K562 (cell line): ENCODE results near the gene CACNA1C. TPM values are rescaled to one million over a fixed set of nuclear protein-coding genes. Genes with fewer than 3 reads are reported as not detected.
A peak's percentile ranks its signal among the peaks of the same experiment; 100 is the strongest.

Source experiments
- ATAC-seq: fragments of 200-7000 bp; cut with Tn5 transposase; 3 replicates; pipeline ENCODE4 v1.9.1; 2020; ENCODE audit warnings: moderate library complexity
- BruUV-seq: library from RNA; stranded (reverse); fragments of 400-500 nt; replicated peaks from 2 replicates; lab custom pipeline; 2021; lab: Mats Ljungman, UMichigan
- CTCF ChIA-PET: fragments of 300-600 bp; formaldehyde crosslinking; extraction: SDS; loops from one replicate; lab custom pipeline; 2021; ENCODE audit warnings: low intra/inter-chr PET ratio; lab: Yijun Ruan, JAX
- POLR2A ChIA-PET: fragments of 300-600, 350-650 bp; sonication (Branson Sonifier 250); formaldehyde crosslinking; extraction: SDS; loops from one replicate; lab custom pipeline; 2021; ENCODE audit warnings: antibody characterized with exemption, inconsistent platforms; lab: Yijun Ruan, JAX
- DNase-seq, 4 experiments: peaks; one replicate each; pipeline versions ENCODE4 v3.0.0 to v3.0.0-alpha.2; 2011 to 2018; ENCODE audit warnings: low spot score in 3 of 4, mixed read lengths in 3 of 4; ENCODE audit errors: extremely low read depth in 1 of 4
- FAIRE-seq: peaks from 2 replicates; lab custom pipeline; 2011; peaks lifted over from hg19 to GRCh38; lab: Jason Lieb, UNC
- H2AFZ ChIP-seq: 2 replicates; pipeline ENCODE4 v1.6.0; 2011; ENCODE audit warnings: low read depth, low read length, control low read depth, inconsistent platforms
- H3K27ac ChIP-seq: fragments of 200-600 bp; 3 replicates; pipeline ENCODE4 v1.8.0; 2011; ENCODE audit warnings: low read depth, mild to moderate bottlenecking, control low read depth, inconsistent platforms, low read length, moderate library complexity, mixed read lengths; ENCODE audit errors: extremely low read depth
- H3K27me3 ChIP-seq, 2 experiments: fragments of 300-600 bp in 1 of 2; 2 replicates in 1 of 2; 3 replicates in 1 of 2; pipeline versions ENCODE4 v1.6.0 to v1.8.0; 2011; ENCODE audit warnings: inconsistent platforms in 2 of 2, low read length in 2 of 2, mild to moderate bottlenecking in 1 of 2, mixed read lengths in 1 of 2, moderate library complexity in 1 of 2; ENCODE audit not compliant: control insufficient read depth in 2 of 2, insufficient read depth in 2 of 2
- H3K36me3 ChIP-seq: fragments of 300-600 bp; 3 replicates; pipeline ENCODE4 v1.8.0; 2011; ENCODE audit warnings: mild to moderate bottlenecking, low read length, inconsistent platforms; ENCODE audit not compliant: control insufficient read depth, insufficient read depth
- H3K4me1 ChIP-seq, 2 experiments: fragments of 200-600 bp in 1 of 2; replicated peaks in 1 of 2; 2 replicates in 1 of 2; 3 replicates in 1 of 2; pipeline versions ENCODE4 v1.5.1 to v1.8.0; 2011; ENCODE audit warnings: inconsistent platforms in 2 of 2, low read length in 2 of 2, mild to moderate bottlenecking in 1 of 2, mixed read lengths in 1 of 2, moderate library complexity in 1 of 2; ENCODE audit not compliant: control insufficient read depth in 2 of 2, insufficient read depth in 2 of 2
- H3K4me2 ChIP-seq: 2 replicates; pipeline ENCODE4 v1.6.1; 2011; ENCODE audit warnings: low read length, control low read depth, inconsistent platforms, mixed read lengths; ENCODE audit not compliant: insufficient read depth
- H3K4me3 ChIP-seq: fragments of 200-600 bp; sonication (generic), shearing (Covaris generic); 2 replicates; pipeline ENCODE4 v1.5.1; 2016; ENCODE audit warnings: control low read depth, inconsistent platforms
- H3K79me2 ChIP-seq: fragments of 200-600 bp; 3 replicates; pipeline ENCODE4 v1.8.0; 2011; ENCODE audit warnings: low read length, inconsistent platforms; ENCODE audit not compliant: control insufficient read depth, insufficient read depth
- H3K9ac ChIP-seq, 2 experiments: 2 replicates each; pipeline versions ENCODE4 v1.6.0 to v1.6.1; 2011; ENCODE audit warnings: low read depth in 2 of 2, low read length in 2 of 2, control low read depth in 1 of 2, inconsistent platforms in 1 of 2, mild to moderate bottlenecking in 1 of 2, mixed read lengths in 1 of 2; ENCODE audit not compliant: insufficient read depth in 1 of 2
- H3K9me1 ChIP-seq: one replicate; pipeline ENCODE4 v1.6.0; 2011; ENCODE audit warnings: inconsistent platforms, mild to moderate bottlenecking, low read length, moderate library complexity; ENCODE audit not compliant: control insufficient read depth, insufficient read depth
- H3K9me3 ChIP-seq: replicated peaks from 2 replicates; pipeline ENCODE4 v1.5.1; 2011; ENCODE audit warnings: low read depth, low read length, inconsistent platforms; ENCODE audit not compliant: control insufficient read depth, insufficient read depth
- H4K20me1 ChIP-seq: replicated peaks from 2 replicates; pipeline ENCODE4 v1.6.1; 2011; ENCODE audit warnings: low read length, inconsistent platforms, mixed read lengths; ENCODE audit not compliant: control insufficient read depth, insufficient read depth
- HEY1 ChIP-seq: fragments of 250-450 bp; sonication (Bioruptor Pico); IDR thresholded peaks from 2 replicates; pipeline ENCODE4 v1.5.0; 2020; ENCODE audit warnings: mild to moderate bottlenecking, moderate library complexity, borderline replicate concordance
- ZNF239 ChIP-seq: fragments of 250-450 bp; sonication (Bioruptor Pico); IDR thresholded peaks from 2 replicates; pipeline ENCODE4 v1.4.0; 2020; ENCODE audit warnings: mild to moderate bottlenecking
- ZNF764 ChIP-seq: fragments of 250-450 bp; sonication (Bioruptor Pico); IDR thresholded peaks from 2 replicates; pipeline ENCODE4 v1.4.0; 2020; ENCODE audit warnings: low read depth, mild to moderate bottlenecking, moderate library complexity
- WGBS: fragments of 100-300 bp; shearing (Covaris generic); methylation state at CpG from one replicate; pipeline ENCODE4 v1.1.6; 2016; ENCODE audit warnings: low coverage, mixed read lengths; ENCODE audit not compliant: insufficient coverage; ENCODE audit errors: missing lambda C conversion rate; 5-methylcytosine and 5-hydroxymethylcytosine counted together
- in situ Hi-C: fragments of 300-500 bp; cut with MboI; formaldehyde crosslinking; loops from 4 replicates; pipeline ENCODE4 v1.15.0; 2018; ENCODE audit warnings: inconsistent platforms, mixed read lengths
- intact Hi-C: fragments of 100-400 bp; cut with micrococcal nuclease; formaldehyde crosslinking; loops from 2 replicates; pipeline ENCODE4 v1.14.2; 2022
- polyA plus RNA-seq, 8 experiments: library from polyadenylated mRNA; depleted of rRNA in 4 of 8; stranded (reverse) in 5 of 8; unstranded in 3 of 8; fragments of >200 nt; fragmentation: Nextera tagmentation in 2 of 8; fragmentation: Illumina TruSeq in 1 of 8; extraction: Ambion mirVana in 2 of 8; extraction: Trizol in 1 of 8; gene quantifications; 2 replicates each; pipeline versions ENCODE4 v1.2.1 to v1.2.3, GENCODE V29; 2011 to 2014; ENCODE audit warnings: inconsistent platforms in 1 of 8, missing spikeins in 1 of 8
- total RNA-seq, 7 experiments: library from RNA; depleted of rRNA in 6 of 7; stranded (reverse); fragments of >200 nt in 6 of 7; fragmentation: Illumina TruSeq in 2 of 7; extraction: Trizol in 2 of 7; gene quantifications; 2 replicates each; pipeline versions ENCODE4 v1.2.1 to v1.2.3, GENCODE V29; 2011 to 2021; ENCODE audit warnings: low replicate concordance in 1 of 7

The CACNA1C gene
- total and polyA plus RNA-seq, 9 of the 15 experiments (the other 6 are each of a cell fraction or from before 2014, with no cell fraction given), result not detected

DNA sequence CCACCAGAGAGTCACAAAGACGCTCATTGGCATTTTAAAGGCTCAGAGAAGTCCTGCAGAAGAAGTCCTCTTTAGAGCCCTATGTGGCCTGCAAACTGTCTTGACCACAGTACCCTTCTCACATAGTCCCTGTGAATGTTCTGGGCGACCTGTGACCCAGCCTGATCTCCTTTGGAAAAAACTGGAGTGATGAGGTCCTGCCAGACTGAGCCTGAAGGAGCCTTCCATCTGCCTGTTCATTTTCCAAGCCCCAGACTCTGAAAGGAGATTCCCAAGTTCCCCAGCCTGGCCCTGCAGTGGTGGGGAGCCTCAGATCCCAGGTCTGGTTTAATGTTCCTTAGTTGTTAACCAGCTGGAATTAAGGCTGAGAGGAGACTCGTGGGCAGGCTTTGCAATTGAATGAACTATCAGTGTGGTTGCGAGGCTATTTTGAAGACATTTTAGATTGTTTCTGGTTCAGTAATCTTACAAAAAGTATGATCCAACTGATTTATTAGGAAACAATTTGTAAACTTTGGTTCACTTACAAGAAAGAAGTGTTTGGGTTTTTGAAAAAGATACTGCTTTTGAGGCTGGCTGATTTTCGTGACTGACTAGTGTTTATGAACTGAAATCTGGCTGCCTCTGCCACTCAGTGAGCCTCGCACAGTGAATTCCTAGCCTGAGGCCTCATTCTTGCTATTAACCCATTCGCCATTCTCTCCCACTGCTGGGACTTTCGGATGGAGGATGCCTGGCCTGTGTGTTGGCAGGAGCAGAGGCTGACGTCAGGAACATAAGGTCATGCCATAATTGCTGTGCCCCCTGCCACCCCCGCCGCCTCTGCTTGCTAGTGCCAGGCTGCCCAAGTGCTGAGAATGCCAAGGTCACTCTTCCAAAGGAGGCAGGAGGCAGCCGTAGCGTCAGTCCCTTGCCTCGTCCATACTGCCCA is 249.0 kb downstream of the CACNA1C start:
- H3K79me2 ChIP-seq, result no peaks in the 10 kb centered on the region
- H3K4me3 ChIP-seq, result no peak overlapping the region
- intact Hi-C loops (no loop called here), in situ Hi-C loops (no loop called here)
- ChIA-PET CTCF (no interaction called here), POLR2A (no interaction called here)
- H2AFZ ChIP-seq, result no peak overlapping the region
- no peaks in the 10 kb centered on the region for H4K20me1 ChIP-seq
- H3K9ac ChIP-seq, result no peak overlapping the region
- H3K4me1 ChIP-seq, result no peaks in the 10 kb centered on the region
- TF ChIP-seq ZNF764 (CRISPR knock-in tag), result no peak
- TF ChIP-seq ZNF239 (CRISPR knock-in tag), result peak; percentile 50
- TF ChIP-seq HEY1 (CRISPR knock-in tag), result no peak
- H3K27ac ChIP-seq, result no peak overlapping the region
- peaks cover 2 to 31% of the 10 kb centered on the region in 2 experiments; a peak in 3 of 5 replicates for H3K27me3 ChIP-seq
- DNase-seq, result no peak
- H3K36me3 ChIP-seq, result no peaks in the 10 kb centered on the region
- FAIRE-seq, result no peak
- ATAC-seq, result no peak
- no TSS peak for BruUV-seq
- WGBS, result 1% methylated on average over 12 of the region's 14 CpGs
- H3K9me3 ChIP-seq, result no peaks in the 10 kb centered on the region
- no peak overlapping the region for H3K4me2 ChIP-seq
- no peaks in the 10 kb centered on the region for H3K9me1 ChIP-seq
